HL-60/S4 treated with phorbol 12-myristate 13-acetate at 8.2 ng/mL for 4 days and 3 days (cell line): ENCODE measurements around the gene TMSB4X.
"Not testable (repeated sequence)": the region's sequence is repeated elsewhere in the genome, so short reads cannot be mapped to it uniquely, and the experiment has no call there.

Experiments
- in situ Hi-C: fragments of 300-500 bp; cut with MboI; formaldehyde crosslinking; loops from 2 replicates; pipeline ENCODE4 v1.15.0; 2022; ENCODE audit warnings: low sequenced_read_pairs

TMSB4X gene

GRCh38 chrX:12974796-12975669, at the start of gene TMSB4X:
Gene TMSB4X, plus strand, starts transcription at chrX:12975110.
- in situ Hi-C loops: loop anchor here (25.0 kb wide), 1 partner anchor 512 kb away; no protein-coding TSS in a partner anchor

- in situ Hi-C loops: no loop called here
These were observed 45.2 kb upstream of the TMSB4X start for GRCh38 chrX:12929701-12930100.

GRCh38 chrX:12930150-12930549, 44.8 kb upstream of the TMSB4X start:
- in situ Hi-C loops: no loop called here

- in situ Hi-C loops: no loop called here
These were observed 42.7 kb upstream of the TMSB4X start for GRCh38 chrX:12932244-12932643.

GRCh38 chrX:12934850-12935249, 40.1 kb upstream of the TMSB4X start:
- in situ Hi-C loops: no loop called here

GRCh38 chrX:12936947-12937346, 38.0 kb upstream of the TMSB4X start:
- in situ Hi-C loops: no loop called here

GRCh38 chrX:12940471-12940870, 34.4 kb upstream of the TMSB4X start:
- in situ Hi-C loops: not testable (repeated sequence)

GRCh38 chrX:12943592-12943991, 31.3 kb upstream of the TMSB4X start:
- in situ Hi-C loops: not testable (repeated sequence)

GRCh38 chrX:12944452-12944851, 30.5 kb upstream of the TMSB4X start:
- in situ Hi-C loops: not testable (repeated sequence)

GRCh38 chrX:12945494-12945893, 29.4 kb upstream of the TMSB4X start:
- in situ Hi-C loops: no loop called here

GRCh38 chrX:12946406-12946805, 28.5 kb upstream of the TMSB4X start:
- in situ Hi-C loops: no loop called here

- in situ Hi-C loops: no loop called here
These were observed 27.9 kb upstream of the TMSB4X start for GRCh38 chrX:12946838-12947544.

- in situ Hi-C loops: no loop called here
These were observed 27.2 kb upstream of the TMSB4X start for GRCh38 chrX:12947545-12948235.

GRCh38 chrX:12948495-12948894, 26.4 kb upstream of the TMSB4X start:
- in situ Hi-C loops: no loop called here

- in situ Hi-C loops: no loop called here
These were observed 25.5 kb upstream of the TMSB4X start for GRCh38 chrX:12949205-12949926.

- in situ Hi-C loops: loop anchor here (10.0 to 25.0 kb wide), 2 partner anchors 135 to 537 kb away; no protein-coding TSS in a partner anchor
These were observed 24.8 kb upstream of the TMSB4X start for GRCh38 chrX:12949927-12950656.

- in situ Hi-C loops: loop anchor here (10.0 to 25.0 kb wide), 2 partner anchors 134 to 536 kb away; no protein-coding TSS in a partner anchor
These were observed 23.9 kb upstream of the TMSB4X start for GRCh38 chrX:12950851-12951594.

- in situ Hi-C loops: loop anchor here (10.0 to 25.0 kb wide), 2 partner anchors 133 to 536 kb away; no protein-coding TSS in a partner anchor
These were observed 23.3 kb upstream of the TMSB4X start for GRCh38 chrX:12951595-12951975.

GRCh38 chrX:12953420-12953819, 21.5 kb upstream of the TMSB4X start:
- in situ Hi-C loops: loop anchor here (10.0 to 25.0 kb wide), 2 partner anchors 131 to 534 kb away; no protein-coding TSS in a partner anchor
